Lower leg skin (tissue), 4 donors: ENCODE data around the gene AAR2. TPM values are rescaled to one million over a fixed set of nuclear protein-coding genes. Genes with fewer than 3 reads are reported as not detected.

Source experiments
- DNase-seq, 2 donors: peaks; one replicate each; pipeline ENCODE4 v3.0.0-alpha.2; 2019; ENCODE audit warnings: low spot score in 2 of 2
- H3K4me3 ChIP-seq: fragments of 200-600 bp; sonication (generic); 2 replicates; pipeline ENCODE4 v1.5.1; 2017; ENCODE audit warnings: mild to moderate bottlenecking, low read depth; ENCODE audit not compliant: poor library complexity, severe bottlenecking
- CTCF ChIP-seq, 3 donors: fragments of 450-650 bp; IDR thresholded peaks; one replicate each; pipeline ENCODE4 v1.5.1; 2016; ENCODE audit warnings: antibody characterized with exemption in 3 of 3, mild to moderate bottlenecking in 3 of 3, moderate library complexity in 2 of 3
- POLR2A ChIP-seq, 2 donors: fragments of 450-650 bp; IDR thresholded peaks; one replicate each; pipeline ENCODE4 v1.6.1; 2016 to 2017; ENCODE audit warnings: antibody characterized with exemption in 2 of 2, mild to moderate bottlenecking in 1 of 2, moderate library complexity in 1 of 2
- WGBS, 2 donors: methylation state at CpG; one replicate each; pipeline ENCODE4 v1.1.5; 2018; 5-methylcytosine and 5-hydroxymethylcytosine counted together
- intact Hi-C: fragments of 100-400 bp; cut with DNase I; formaldehyde crosslinking; loops from one replicate; pipeline ENCODE4 v1.15.0; 2023; ENCODE audit warnings: low total_unique reads
- total RNA-seq, 4 donors: library from RNA; depleted of rRNA; stranded (reverse); fragments of >200 nt; gene quantifications; one replicate each; pipeline ENCODE4 v1.1.0, GENCODE V29; 2016

The AAR2 gene
- total RNA-seq, 4 donors from 2014 or later = 37.1 to 54.5 (median 38.7) TPM

DNA sequence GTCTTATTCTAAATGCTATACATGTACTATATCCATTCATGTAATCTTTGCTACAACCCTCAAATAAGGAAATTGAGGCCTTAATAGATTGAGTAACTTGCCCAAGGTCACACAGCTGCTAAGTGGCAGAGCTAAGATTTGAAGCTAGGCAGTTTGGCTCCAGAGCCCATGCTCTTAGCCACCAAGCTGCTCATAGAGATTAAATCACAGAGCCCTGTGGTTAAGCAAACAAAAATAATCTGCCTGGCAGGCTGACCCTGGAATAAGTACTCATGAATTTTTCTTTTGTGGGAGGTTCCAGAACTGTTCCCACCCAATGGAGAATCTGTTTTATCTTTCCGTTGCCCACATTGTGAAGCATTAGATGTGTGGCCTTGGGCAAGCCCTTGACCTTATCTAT is 7.4 kb downstream of the AAR2 start:
- WGBS, 2 donors = 84 to 85% methylated on average over 1 of the region's 1 CpG
- intact Hi-C loops = no loop called here

GRCh38 chr20:36246401-36246800 is 10.1 kb downstream of the AAR2 start:
- TF ChIP-seq POLR2A (IDR thresholded peaks at IDR 0.05) (no peak), CTCF (IDR thresholded peaks at IDR 0.05) (no peak)
- intact Hi-C loops = no loop called here
- DNase-seq = no peak
- 74 to 75% methylated on average over 4 of the region's 4 CpGs for WGBS, 2 donors
- no peak overlapping the region for H3K4me3 ChIP-seq

More for the DNA sequence above, 7.4 kb downstream of the AAR2 start:
- TF ChIP-seq POLR2A (IDR thresholded peaks at IDR 0.05) = no peak
- TF ChIP-seq CTCF (IDR thresholded peaks at IDR 0.05) = no peak
- no peak for DNase-seq
- H3K4me3 ChIP-seq = no peak overlapping the region

GRCh38 chr20:36248836-36249235 is 12.6 kb downstream of the AAR2 start:
- WGBS, 2 donors = 70 to 79% methylated on average over 4 of the region's 4 CpGs
- DNase-seq = no peak
- intact Hi-C loops = no loop called here
- TF ChIP-seq CTCF (IDR thresholded peaks at IDR 0.05) = no peak
- no peak for TF ChIP-seq POLR2A (IDR thresholded peaks at IDR 0.05)
- no peak overlapping the region for H3K4me3 ChIP-seq

- intact Hi-C loops = no loop called here
Measured at GRCh38 chr20:36249450-36249849, 13.2 kb downstream of the AAR2 start.

GRCh38 chr20:36251426-36251825 is 15.1 kb downstream of the AAR2 start:
- TF ChIP-seq CTCF (IDR thresholded peaks at IDR 0.05) (no peak), POLR2A (IDR thresholded peaks at IDR 0.05) (no peak)
- intact Hi-C loops = no loop called here
- no peak overlapping the region for H3K4me3 ChIP-seq
- WGBS, 2 donors = 63 to 70% methylated on average over 5 of the region's 5 CpGs
- no peak for DNase-seq

More at GRCh38 chr20:36249450-36249849, 13.2 kb downstream of the AAR2 start:
- no peak overlapping the region for H3K4me3 ChIP-seq
- WGBS, 2 donors = 65 to 77% methylated on average over 3 of the region's 3 CpGs
- DNase-seq = no peak
- TF ChIP-seq CTCF (IDR thresholded peaks at IDR 0.05) (no peak), POLR2A (IDR thresholded peaks at IDR 0.05) (no peak)

GRCh38 chr20:36252511-36252910 is 16.2 kb downstream of the AAR2 start:
- WGBS, 2 donors = 86 to 88% methylated on average over 3 of the region's 3 CpGs
- no peak overlapping the region for H3K4me3 ChIP-seq
- intact Hi-C loops = no loop called here
- TF ChIP-seq POLR2A (IDR thresholded peaks at IDR 0.05) = no peak
- TF ChIP-seq CTCF (IDR thresholded peaks at IDR 0.05) = no peak
- DNase-seq = no peak
